NB4 (cell line): ENCODE measurements around the gene SPATA13.

ENCODE experiments used
- DNase-seq: peaks from one replicate; pipeline ENCODE4 v3.0.0; 2010; ENCODE audit warnings: low read depth
- H3K4me3 ChIP-seq: one replicate; pipeline ENCODE4 v1.5.1; 2011; ENCODE audit warnings: mild to moderate bottlenecking, low read depth, low read length, moderate library complexity
- MAX ChIP-seq: IDR thresholded peaks from 2 replicates; pipeline ENCODE4 v1.6.1; 2011; ENCODE audit warnings: low read depth, low read length
- MYC ChIP-seq: IDR thresholded peaks from 2 replicates; pipeline ENCODE4 v1.6.1; 2011; ENCODE audit warnings: low read depth, low read length
- POLR2A ChIP-seq: IDR thresholded peaks from 2 replicates; pipeline ENCODE4 v1.6.1; 2011; ENCODE audit warnings: mild to moderate bottlenecking; ENCODE audit not compliant: insufficient read length; ENCODE audit errors: extremely low read depth
- TF ChIP-seq, protein P1 (sequence below): IDR thresholded peaks from one replicate; pipeline ENCODE4 v1.5.1; 2012; ENCODE audit warnings: low read depth, low read length

Gene SPATA13

GRCh38 chr13:24249624-24250023, 89.1 kb downstream of the SPATA13 start:
- TF ChIP-seq MYC = no peak
- TF ChIP-seq, protein P1, sequence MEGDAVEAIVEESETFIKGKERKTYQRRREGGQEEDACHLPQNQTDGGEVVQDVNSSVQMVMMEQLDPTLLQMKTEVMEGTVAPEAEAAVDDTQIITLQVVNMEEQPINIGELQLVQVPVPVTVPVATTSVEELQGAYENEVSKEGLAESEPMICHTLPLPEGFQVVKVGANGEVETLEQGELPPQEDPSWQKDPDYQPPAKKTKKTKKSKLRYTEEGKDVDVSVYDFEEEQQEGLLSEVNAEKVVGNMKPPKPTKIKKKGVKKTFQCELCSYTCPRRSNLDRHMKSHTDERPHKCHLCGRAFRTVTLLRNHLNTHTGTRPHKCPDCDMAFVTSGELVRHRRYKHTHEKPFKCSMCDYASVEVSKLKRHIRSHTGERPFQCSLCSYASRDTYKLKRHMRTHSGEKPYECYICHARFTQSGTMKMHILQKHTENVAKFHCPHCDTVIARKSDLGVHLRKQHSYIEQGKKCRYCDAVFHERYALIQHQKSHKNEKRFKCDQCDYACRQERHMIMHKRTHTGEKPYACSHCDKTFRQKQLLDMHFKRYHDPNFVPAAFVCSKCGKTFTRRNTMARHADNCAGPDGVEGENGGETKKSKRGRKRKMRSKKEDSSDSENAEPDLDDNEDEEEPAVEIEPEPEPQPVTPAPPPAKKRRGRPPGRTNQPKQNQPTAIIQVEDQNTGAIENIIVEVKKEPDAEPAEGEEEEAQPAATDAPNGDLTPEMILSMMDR = no peak
- no peak for TF ChIP-seq MAX
- no peak for TF ChIP-seq POLR2A
- no peak overlapping the region for H3K4me3 ChIP-seq

GRCh38 chr13:24250376-24251057, 90.0 kb downstream of the SPATA13 start:
- TF ChIP-seq POLR2A (no peak), MAX (no peak), MYC (no peak)
- TF ChIP-seq, protein P1 = no peak
- peak; percentile 60 for DNase-seq
- no peak overlapping the region for H3K4me3 ChIP-seq

More at GRCh38 chr13:24249624-24250023, 89.1 kb downstream of the SPATA13 start:
- DNase-seq = no peak

DNA sequence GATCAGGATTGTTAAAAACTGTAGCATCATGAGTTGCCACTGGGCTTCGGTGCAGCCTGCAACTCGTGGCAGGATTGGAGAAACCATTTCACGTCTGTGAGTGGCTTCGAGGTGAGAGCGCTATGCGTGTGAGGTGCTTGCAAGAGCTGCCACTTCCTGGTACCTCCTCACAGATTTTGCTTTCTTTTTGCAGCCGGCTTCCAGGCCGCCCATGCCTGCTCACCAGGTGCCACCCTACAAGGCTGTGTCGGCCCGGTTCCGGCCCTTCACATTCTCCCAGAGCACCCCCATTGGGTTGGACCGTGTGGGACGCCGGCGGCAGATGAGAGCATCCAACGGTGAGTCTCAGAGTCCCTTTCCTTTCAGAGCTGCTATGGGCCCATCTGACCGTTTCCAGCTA, 91.0 kb downstream of the SPATA13 start:
- TF ChIP-seq MAX = no peak
- no peak for TF ChIP-seq MYC
- TF ChIP-seq POLR2A = no peak
- TF ChIP-seq, protein P1 = no peak
- no peak for DNase-seq

DNA sequence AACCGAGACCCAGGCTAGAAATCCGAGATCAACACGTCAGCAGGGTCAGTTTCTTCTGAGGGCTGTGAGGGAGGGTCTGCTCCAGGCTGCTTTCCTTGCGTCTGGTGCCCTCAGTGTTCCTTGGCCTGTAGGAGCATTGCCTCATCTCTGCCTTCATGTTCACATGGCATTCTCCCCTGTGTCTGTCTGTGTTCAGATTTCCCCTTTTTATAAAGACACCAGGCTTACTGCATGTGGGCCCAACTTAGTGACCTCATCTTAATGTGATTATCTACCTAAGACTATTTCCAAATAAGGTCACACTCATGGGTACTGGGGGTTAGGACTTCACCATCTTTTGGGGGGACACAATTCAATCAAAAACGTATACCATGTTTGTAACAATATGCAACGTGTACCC, 91.6 kb downstream of the SPATA13 start:
- H3K4me3 ChIP-seq = no peak overlapping the region
- TF ChIP-seq POLR2A (no peak), MYC (no peak), MAX (no peak)
- TF ChIP-seq, protein P1 = no peak
- DNase-seq = peak; percentile 40

More for the DNA sequence above, 91.0 kb downstream of the SPATA13 start:
- no peak overlapping the region for H3K4me3 ChIP-seq

DNA sequence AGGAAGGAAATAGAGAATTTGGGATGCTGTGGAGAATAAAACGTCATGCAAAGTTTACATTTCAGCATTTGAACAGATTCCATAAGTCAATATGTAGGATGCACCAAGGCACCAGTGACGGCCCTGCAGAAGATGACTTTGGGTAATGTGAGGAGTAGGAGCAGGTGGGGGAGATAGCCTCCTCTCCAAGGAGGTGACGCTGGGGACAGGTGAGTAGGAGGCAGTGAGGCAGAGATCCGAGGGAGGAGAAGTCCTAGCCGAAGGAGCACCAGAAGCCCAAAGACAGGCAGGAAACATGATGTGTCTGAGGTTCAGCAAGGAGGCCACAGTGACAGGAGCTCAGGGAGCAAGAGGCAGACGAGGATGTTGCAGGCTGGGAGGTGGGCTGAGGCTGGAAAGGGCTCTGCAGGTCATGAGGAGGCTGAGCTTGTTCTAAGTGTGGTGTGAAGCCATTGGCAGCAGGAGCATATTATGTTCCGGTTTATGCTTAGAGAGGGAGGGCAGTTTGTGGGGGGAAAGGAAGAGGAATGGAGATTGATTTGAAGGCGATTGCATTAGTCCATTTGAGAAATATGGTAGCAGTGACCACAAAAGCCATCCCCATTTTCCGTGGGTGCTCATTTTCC, 93.1 kb downstream of the SPATA13 start:
- H3K4me3 ChIP-seq = peak overlapping the region; percentile 39
- DNase-seq = no peak
- TF ChIP-seq MYC = no peak
- TF ChIP-seq, protein P1 = no peak
- no peak for TF ChIP-seq POLR2A
- no peak for TF ChIP-seq MAX
